OCI-LY3 (cell line): ENCODE measurements around the gene SOX18.

Experiments used
- CTCF ChIP-seq: fragments of 200-600, 300-600 bp; sonication (generic); IDR thresholded peaks from 2 replicates; pipeline ENCODE4 v1.5.1; 2014; ENCODE audit warnings: antibody characterized with exemption, low read length, low read depth
- EZH2phosphoT487 ChIP-seq: fragments of 200-600 bp; shearing (Covaris generic); IDR thresholded peaks from 2 replicates; pipeline ENCODE4 v1.6.1; 2018; ENCODE audit warnings: antibody characterized with exemption, mixed run types, low read depth

DNA sequence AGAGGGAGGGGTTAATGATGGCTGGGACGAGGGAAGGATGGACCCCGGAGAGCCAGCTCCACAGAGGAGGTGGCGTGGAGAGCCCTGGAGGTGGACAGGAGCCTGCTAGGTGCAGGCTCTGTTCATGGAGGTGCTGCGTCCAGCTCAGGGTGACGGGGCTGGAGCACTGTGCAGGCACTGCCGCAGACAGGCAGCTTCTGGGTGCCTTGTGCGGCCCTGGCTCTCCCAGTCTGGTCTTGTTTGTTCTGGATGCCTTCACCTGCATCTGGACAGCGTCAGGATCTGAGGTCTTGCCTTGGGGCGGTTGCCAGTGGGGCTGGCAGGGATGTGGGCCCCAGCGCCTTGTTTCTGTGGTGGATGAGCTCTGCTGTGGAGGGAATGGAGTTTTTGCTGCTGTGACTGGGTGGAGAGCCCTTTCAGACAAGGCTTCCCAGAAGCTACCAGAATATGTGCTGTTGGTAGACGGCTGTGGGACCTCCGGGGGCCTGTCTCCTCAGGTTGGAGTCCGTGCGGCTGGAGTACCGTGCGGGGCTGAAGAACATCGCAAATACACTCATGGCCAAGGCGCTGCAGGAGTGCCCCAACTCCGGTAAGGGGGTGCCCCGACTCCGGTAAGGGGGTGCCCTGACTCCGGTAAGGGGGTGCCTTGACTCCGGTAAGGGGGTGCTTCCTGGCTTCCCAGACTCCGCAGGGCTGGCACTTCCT, 21.3 kb downstream of the SOX18 start:
- no peak for TF ChIP-seq CTCF
- TF ChIP-seq EZH2phosphoT487: no peak
